ENCODE results near the gene ROMO1.
A peak's percentile ranks its signal among the peaks of the same experiment; 100 is the strongest.

ROMO1 gene

DNA sequence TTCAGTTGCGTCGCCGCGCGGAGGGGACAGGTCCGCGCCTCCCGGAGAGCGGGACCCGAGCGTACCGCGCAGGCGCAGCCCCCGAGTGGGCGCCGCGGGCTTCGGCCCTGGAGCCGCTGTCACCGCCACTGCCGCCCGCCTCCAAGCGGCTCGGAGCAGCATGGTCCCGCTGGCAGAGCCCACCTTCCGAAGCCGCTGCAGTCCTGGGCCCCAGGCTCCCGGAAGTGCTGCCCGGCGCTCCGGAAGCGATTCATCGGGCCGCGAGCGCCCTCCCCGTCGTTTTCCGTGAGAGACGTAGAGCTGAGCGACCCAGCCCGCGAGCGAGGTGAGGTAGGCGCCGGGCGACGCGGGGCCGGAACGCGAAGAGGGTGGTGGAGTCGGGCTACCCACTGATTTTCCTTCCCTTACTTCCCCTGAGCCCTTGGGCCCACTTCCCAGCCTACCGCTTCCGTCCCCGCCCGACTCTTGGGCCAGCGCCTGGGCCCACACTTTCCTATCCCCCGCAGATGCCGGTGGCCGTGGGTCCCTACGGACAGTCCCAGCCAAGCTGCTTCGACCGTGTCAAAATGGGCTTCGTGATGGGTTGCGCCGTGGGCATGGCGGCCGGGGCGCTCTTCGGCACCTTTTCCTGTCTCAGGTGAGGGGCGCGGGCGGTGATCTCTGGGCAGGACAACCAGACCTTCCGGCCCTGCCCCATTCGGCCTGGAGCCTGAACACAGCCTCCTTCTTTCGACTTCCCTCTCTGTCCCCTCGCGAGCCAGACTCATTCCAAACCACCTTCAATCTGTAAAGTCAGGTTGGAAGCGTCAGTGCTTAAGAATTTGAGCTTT, at the start of gene ROMO1, which contains the start of gene NFS1:
Gene ROMO1 (plus strand): TSS at position 279 of the 830 bp plus-strand sequence. CDS start 228 bp downstream, at position 507.
Gene NFS1 (minus strand): TSS at position 226 of the 830 bp plus-strand sequence. CDS start 64 bp downstream, at position 162.
- Histone ChIP-seq H3K27ac (peak within 1 kb of the TSS; percentile 90 to 93), H3K4me3 (peak within 1 kb of the TSS; percentile 90)
- peak; percentile 91 for DNase-seq (ENCODE audit: low spot score)
- TF ChIP-seq, protein P1, sequence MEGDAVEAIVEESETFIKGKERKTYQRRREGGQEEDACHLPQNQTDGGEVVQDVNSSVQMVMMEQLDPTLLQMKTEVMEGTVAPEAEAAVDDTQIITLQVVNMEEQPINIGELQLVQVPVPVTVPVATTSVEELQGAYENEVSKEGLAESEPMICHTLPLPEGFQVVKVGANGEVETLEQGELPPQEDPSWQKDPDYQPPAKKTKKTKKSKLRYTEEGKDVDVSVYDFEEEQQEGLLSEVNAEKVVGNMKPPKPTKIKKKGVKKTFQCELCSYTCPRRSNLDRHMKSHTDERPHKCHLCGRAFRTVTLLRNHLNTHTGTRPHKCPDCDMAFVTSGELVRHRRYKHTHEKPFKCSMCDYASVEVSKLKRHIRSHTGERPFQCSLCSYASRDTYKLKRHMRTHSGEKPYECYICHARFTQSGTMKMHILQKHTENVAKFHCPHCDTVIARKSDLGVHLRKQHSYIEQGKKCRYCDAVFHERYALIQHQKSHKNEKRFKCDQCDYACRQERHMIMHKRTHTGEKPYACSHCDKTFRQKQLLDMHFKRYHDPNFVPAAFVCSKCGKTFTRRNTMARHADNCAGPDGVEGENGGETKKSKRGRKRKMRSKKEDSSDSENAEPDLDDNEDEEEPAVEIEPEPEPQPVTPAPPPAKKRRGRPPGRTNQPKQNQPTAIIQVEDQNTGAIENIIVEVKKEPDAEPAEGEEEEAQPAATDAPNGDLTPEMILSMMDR (IDR thresholded peaks at IDR 0.05), result no peak

DNA sequence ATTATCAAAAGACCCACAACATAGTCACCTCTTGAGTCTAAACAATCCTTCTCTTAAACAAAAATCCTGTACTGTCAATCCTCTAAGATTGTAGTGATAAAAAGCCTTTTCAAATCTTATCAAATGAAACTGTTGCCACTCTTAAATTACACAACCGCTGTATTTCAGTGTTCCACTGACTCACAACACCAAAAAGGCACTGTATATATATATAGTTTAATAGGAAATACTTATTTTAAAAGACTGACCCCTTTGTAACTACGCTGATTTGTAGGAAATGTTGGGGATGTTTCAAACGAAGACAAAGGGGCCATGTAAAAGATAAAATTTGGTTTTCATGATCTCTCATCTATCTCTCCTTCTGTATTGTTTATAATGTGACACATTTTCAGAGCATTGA, 48.6 kb upstream of the ROMO1 start:
- TF ChIP-seq, protein P1 (IDR thresholded peaks at IDR 0.05), result no peak
- Histone ChIP-seq H3K4me3 (no peak overlapping the region), H3K27ac (no peak overlapping the region)
- no peak for DNase-seq (ENCODE audit: low spot score)

DNA sequence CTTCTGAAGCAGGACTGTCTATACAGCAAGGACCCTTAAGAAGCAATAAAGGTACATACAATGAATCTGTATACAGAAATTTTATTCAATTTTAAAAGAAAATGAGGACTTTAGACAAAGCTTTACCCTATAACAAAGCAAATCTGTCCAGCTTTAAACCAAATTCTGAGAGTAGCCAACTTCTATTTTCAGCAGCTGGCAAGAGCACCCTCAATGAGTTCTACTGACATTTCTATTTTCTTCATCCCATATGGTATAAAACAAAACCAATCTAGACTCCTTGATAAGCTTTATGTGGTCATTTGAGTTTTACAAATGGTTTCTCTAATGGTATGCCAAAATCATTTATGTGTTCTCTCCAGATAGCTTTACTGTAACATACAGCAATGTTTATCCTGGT, 47.2 kb upstream of the ROMO1 start:
- Histone ChIP-seq H3K27ac (no peak overlapping the region), H3K4me3 (no peak overlapping the region)
- DNase-seq (ENCODE audit: low spot score), result no peak
- TF ChIP-seq, protein P1 (IDR thresholded peaks at IDR 0.05), result no peak

DNA sequence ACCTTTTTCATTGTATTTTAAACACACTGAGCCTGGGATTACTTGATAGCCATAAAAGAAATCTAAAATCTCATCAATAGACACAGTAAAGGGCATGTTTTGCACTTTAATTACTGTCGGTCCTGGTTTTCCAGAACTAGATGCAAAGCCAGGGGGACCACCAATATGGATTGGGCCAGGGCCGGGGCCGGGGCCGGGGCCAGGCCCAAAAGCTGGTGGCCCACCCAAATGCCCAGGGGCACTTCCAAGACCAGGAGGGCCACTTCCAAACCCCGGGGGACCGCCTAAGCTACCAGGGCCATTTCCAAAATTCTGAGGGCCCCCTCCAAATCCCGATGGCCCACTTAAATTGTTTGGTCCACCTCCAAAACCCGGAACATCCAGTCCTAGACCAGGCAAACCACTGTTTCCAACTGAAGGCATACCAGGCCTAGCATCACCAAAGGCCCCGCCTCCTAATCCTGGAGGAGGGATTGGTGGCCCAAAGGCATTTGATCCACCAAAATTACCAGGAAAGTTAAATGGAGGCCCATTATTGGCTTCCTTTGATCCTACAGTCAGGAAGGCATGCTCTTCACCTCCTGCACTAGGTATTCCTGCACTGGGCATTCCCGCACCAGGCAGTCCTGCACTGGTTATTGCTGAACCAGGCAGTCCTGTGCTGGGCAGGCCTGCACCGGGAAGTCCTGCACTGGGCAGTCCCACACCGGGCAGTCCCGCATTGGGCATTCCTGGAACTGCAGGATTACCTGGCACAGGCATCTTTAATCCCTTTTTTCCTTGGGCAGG, 46.4 kb upstream of the ROMO1 start:
- DNase-seq (ENCODE audit: low spot score), result no peak
- H3K27ac ChIP-seq, result no peak overlapping the region
- H3K4me3 ChIP-seq, result no peak overlapping the region
- TF ChIP-seq, protein P1 (IDR thresholded peaks at IDR 0.05), result no peak

DNA sequence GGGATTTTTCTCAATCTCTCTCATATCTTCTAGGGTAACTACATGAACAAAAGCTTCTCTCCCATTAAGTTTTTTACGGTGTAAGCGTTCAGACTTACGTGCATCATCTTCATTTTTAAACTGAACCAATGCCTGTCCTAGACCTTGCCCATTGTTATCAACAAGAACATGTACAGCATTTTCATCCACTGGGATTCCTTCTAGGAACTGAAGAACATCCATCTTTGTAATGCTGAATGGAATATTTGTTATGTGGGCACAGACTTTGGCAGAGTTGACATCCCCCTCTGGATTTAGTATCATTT, 45.8 kb upstream of the ROMO1 start:
- TF ChIP-seq, protein P1 (IDR thresholded peaks at IDR 0.05), result no peak
- no peak overlapping the region for H3K27ac ChIP-seq
- DNase-seq (ENCODE audit: low spot score), result no peak
- H3K4me3 ChIP-seq, result no peak overlapping the region

DNA sequence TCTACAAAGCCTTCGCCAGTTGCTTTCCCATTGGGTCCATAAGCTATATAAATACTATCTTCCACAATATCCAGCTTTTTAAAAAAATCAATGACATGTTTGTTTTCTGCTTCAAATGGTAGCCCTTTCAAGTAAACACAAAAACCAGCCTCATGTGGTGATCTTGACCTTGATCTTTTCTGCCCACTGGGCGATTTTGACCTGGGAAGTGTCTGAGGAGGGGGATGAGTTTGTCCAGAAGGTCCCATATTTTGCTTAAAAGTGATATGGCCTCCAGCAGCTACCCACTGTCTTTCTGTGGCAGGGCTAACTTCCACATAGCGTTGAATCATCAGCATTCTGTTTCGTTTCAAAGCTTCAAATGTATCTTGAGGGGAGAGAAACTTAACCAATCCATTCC, 45.3 kb upstream of the ROMO1 start:
- H3K4me3 ChIP-seq, result no peak overlapping the region
- no peak for DNase-seq (ENCODE audit: low spot score)
- no peak overlapping the region for H3K27ac ChIP-seq
- TF ChIP-seq, protein P1 (IDR thresholded peaks at IDR 0.05), result no peak
